GM18907 (cell line): ENCODE measurements around the gene ZNF232.
A peak's percentile ranks its signal among the peaks of the same experiment; 100 is the strongest.
"Not testable (repeated sequence)": the region's sequence is repeated elsewhere in the genome, so short reads cannot be mapped to it uniquely, and the experiment has no call there.

Source experiments
- ATAC-seq: cut with Tn5 transposase; IDR thresholded peaks from one replicate; pipeline ENCODE4 v1.9.1; 2021; ENCODE audit warnings: mild to moderate bottlenecking, moderate library complexity; ENCODE audit not compliant: unreplicated experiment

ZNF232 gene

GRCh38 chr17:5111402-5112204 lies at the start of gene ZNF232:
TSS of gene ZNF232 (minus strand) at chr17:5111878. CDS start at chr17:5111822, 56 bp downstream.
- peak; percentile 91 for ATAC-seq

DNA sequence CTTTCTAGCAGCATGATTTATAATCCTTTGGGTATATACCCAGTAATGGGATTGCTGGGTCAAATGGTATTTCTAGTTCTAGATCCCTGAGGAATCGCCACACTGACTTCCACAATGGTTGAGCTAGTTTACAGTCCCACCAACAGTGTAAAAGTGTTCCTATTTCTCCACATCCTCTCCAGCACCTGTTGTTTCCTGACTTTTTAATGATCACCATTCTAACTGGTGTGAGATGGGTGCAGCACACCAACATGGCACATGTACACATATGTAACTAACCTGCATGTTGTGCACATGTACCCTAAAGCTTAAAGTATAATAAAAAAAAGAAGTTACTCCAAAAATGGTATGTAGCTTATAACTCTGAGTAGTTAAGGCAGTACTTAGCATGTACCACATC lies 49.0 kb upstream of the ZNF232 start:
- ATAC-seq = not testable (repeated sequence)

- ATAC-seq = not testable (repeated sequence)
These were observed 34.4 kb upstream of the ZNF232 start for GRCh38 chr17:5146122-5146521.

- ATAC-seq = not testable (repeated sequence)
These were observed 31.2 kb upstream of the ZNF232 start for GRCh38 chr17:5142877-5143276.

DNA sequence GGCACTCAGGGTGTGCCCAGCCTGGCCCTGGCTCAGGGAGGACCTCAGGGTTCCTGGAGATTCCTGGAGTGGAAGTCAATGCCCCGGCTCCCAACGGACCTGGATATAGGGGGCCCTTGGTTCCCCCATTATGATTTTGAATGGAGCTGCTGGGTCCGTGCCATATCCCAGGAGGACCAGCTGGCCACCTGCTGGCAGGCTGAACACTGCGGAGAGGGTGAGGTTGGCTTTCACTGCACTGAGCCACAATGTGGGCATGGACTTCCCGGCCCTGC lies 27.7 kb upstream of the ZNF232 start:
- ATAC-seq = no peak

DNA sequence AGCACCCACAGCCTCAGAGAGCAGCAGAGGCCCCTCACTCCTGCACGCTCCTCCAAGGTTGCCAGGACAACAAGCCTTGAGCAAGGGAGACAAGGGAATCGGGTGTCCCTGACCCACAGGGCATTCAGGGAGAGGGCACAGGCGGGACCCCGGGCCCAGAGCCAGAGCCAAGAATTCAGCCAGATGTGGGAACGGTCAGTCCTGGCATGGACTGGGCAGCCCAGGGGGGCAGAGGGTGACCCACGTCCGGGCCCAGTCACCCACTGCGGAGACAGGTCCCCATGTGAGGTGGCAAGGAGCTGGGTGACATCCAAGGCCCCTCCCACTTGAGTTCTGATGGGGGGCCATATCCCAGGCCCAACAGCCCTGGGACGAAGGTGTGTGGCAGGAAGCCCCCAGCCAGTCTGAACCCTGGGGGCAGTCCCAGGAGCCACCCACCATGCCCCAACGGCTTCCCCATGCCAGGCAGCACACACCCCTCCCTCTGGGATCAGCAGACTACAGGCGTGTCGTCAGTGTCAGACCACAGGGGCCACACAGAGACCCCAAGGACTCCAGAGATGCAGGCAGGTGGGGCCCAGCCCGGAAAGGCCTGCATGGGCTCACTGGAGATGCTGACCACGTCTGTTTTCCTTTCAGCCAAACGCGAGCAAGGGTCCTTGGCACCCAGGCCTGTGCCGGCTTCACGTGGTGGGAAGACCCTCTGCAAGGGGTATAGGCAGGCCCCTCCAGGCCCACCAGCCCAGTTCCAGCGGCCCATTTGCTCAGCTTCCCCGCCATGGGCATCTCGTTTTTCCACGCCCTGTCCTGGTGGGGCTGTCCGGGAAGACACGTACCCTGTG lies 27.2 kb upstream of the ZNF232 start:
- no peak for ATAC-seq

GRCh38 chr17:5138198-5138544 lies 26.5 kb upstream of the ZNF232 start:
- ATAC-seq = not testable (repeated sequence)

- ATAC-seq = not testable (repeated sequence)
These were observed 26.0 kb upstream of the ZNF232 start for GRCh38 chr17:5137511-5138197.

DNA sequence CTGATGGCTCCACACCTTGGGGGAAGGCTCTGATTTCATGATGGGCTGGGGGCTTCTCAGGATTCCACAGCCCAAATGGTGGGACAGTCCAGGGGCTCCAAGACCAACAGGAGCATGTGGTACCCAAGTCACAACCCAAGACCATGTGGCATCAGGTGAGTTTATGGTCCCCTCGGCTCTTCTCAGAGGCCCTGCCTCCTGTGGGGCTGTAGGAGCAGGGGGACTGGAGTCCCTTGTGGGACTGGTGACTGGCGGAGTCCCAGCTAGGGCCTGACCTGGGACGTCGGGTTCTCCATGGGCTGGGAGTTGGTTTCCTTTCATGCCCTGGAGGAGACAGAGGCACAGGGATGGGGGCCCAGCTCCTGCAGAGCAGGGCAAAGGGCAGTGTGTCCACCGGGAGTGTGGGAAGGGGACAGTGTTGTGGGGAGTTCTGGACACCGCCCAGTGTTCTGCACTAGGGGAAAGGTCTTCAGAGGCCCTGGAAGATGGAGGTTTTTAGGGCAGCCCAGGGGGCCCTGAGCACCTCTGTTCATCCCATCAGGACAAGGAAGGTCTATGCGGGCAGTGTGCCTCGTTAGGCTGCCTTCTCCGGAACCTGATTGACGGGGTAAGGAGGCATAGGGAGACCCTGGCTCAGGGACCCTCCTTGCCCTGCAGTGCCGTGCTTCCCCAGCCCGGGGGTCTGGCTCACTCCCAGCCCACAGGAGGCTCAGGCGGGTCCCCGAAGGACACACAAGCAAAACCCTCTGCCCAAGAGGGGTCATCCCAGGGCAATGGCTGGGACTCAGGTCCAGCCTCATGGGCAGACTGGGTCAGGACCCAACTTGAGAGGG lies 25.1 kb upstream of the ZNF232 start:
- not testable (repeated sequence) for ATAC-seq

DNA sequence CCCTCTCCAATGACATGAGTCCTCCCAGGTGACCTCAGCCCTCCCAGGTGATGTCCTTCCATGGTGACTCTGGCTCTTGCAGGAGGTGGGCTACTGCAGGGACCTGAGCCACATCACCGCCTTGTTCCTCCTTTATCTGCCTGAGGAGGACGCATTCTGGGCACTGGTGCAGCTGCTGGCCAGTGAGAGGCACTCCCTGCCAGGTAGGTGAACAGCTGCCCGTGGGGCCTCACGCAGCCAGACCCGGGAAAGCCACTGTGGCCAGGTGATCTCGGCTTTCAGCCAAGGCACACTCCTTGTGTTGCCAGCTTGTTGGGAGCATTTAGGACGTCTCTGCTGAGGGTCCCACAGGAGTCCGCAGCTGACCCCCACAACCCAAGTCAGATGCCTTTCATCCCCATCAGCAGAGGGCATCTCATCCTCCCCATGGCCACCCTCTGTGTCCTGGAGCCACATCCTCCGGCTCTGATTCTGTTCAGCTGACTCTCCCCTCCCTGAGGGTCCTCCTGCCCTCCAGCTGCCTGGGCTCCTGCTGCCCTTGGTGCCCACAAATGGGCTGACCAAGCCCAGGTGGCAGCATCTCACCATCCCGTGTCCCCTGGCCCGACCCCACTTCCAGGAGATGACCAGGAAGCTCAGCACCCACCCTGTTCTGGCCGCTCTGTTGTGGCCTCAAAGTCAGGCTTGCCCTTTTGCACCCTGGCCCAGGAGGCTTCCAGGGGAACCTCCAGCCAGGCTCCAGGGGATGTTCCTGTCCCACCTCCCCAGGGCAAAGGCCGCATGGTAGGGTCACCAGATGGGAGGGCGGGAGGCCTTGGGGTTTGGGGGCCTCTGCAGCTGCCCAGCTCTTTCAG lies 24.3 kb upstream of the ZNF232 start:
- ATAC-seq = no peak

- ATAC-seq = not testable (repeated sequence)
These were observed 23.5 kb upstream of the ZNF232 start for GRCh38 chr17:5135131-5135712.

DNA sequence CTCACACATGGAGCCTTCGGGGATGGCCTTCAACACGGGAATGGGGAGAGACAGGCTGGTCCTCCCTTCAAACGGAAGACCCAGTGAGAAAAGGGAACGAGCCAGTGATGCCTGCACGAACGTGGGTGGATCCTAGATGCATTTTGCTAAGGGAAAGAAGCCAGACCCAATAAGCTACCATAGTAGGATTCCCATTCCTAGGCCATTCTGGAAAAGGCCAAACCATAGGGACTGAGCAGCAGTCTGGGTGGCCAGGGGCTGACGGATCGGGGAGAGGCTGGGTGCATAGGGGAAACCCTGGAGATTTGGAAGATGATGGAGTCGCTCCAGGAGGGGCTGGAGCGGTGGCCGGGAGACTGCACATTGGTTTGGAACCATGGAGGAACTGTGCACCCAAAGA lies 22.9 kb upstream of the ZNF232 start:
- not testable (repeated sequence) for ATAC-seq

GRCh38 chr17:5133961-5134360 lies 22.3 kb upstream of the ZNF232 start:
- not testable (repeated sequence) for ATAC-seq

- ATAC-seq = no peak
These were observed 21.6 kb upstream of the ZNF232 start for GRCh38 chr17:5133311-5133710.

DNA sequence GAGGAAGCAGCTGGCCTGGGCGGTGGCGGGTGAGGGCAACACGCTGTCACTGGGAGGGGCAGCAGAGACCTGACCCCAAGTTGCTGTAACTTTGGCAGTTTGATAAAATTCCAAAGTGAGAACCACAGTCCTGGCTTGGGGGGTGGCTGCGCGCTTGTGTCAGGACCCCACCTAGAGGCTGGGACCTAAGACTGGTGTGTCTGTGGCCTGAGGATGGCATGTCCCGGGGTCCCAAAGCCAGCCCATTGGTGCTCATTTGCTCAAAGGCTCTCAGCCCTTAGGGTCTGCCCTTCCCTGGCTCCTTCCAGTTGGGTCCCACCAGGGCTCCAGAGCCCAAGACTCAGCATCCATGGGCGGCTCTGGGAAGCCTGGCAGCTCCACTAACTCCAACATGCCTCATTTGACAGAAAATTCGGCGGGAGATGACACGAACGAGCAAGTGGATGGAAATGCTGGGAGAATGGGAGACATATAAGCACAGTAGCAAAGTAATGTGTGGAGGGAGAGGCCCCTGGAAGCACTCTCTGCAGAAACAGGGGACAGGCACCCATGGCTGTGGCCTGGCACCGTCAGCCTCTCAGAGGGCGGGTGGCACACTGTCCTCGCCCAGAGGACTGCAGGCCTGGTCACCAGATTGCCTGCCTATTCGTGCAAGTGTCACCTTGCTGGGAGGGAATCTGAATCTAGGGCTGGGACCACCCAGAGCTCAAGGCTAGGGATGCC lies 21.0 kb upstream of the ZNF232 start:
- ATAC-seq = not testable (repeated sequence)

- not testable (repeated sequence) for ATAC-seq
These were observed 20.3 kb upstream of the ZNF232 start for GRCh38 chr17:5131799-5132502.

GRCh38 chr17:5131146-5131715 lies 19.6 kb upstream of the ZNF232 start:
- ATAC-seq = no peak

DNA sequence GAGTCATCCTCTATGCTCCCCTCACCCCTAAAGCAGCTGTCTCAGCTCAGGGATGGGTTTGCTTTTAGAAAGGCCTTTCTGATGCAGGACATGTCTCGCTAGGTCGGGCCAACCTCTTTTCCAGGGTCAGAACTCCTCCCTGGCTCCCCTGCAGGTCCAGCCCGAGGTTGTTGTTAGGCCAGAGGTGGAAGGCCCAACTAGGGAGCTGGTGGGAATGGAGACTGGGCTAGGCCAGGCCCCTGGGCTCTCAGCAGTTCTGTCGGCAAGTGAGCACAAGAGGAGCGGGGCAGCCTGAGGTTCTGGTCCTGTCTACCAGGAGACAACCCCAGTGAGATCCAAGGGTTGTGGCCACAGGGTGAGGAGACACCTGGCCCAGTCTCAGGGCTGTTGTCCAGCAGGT lies 19.0 kb upstream of the ZNF232 start:
- ATAC-seq = not testable (repeated sequence)
